Stimulated activated CD8-positive, alpha-beta memory T cell treated with anti-CD3 and anti-CD28 coated beads, Interleukin-12 subunit alpha, Interleukin-12 subunit beta, amount 100 ng/mL, for 1 hour (primary cell): Measurements from ENCODE around the gene MRGPRF.
A peak's percentile ranks its signal among the peaks of the same experiment; 100 is the strongest.

Source experiments
- DNase-seq: peaks from one replicate; pipeline ENCODE4 v3.0.0-alpha.2; 2020; ENCODE audit warnings: low read depth

Gene MRGPRF

DNA sequence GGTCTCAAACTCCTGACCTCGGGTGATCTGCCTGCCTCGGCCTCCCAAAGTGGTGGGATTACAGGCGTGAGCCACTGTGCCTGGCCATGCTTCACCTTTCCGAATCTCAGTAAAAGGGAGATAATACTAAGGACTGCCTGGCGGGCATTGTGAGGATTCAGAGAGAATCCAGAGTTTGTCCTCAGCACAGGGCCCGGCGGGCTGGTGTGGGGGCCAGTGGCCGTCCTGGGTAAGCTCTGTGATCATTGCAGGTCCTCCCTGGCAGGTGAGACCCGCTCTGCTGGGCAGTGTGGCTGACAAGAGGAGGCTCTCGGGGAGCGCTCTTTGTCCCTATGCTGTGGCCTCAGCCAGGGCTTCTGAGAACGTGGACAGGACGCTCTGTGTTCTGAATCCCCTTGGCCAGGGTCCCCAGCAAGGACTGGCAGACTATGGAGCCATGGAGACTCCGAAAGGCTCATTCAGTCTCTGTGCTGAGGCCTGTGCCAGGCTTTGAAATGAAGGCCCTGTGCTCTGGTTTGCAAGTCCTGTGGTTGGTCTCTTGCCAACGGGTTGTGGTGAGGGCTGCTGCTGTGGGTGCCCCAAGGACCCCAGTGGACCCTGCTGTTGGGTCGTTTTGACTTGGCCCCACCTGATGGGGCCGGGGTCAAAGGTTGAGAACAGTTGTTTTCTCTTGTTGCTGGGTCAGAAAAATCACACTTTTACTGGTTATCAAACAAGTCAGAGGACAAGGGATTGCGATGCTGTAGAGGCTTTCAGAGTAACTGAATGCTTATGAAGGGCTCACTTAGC, 37.7 kb upstream of the MRGPRF start:
- no peak for DNase-seq

DNA sequence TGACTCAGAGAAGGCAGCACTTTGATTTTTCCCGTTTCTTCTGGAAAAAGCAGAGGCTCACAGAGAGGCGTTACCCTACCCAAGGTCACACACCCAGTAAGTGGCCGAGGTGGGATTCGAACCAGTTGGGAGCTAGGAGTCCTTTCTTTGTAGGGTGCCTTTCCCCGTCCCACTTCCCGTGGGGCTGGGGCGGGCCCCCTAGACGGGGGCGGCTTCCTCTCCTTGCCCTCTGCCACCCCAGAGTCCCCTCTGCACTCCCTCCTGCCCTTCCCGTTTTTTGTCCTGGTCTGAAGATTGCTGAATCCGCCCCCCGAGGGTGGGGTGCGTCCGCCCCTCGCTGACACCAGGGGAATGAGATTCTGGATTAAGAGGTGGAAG, 36.4 kb upstream of the MRGPRF start:
- DNase-seq = no peak

DNA sequence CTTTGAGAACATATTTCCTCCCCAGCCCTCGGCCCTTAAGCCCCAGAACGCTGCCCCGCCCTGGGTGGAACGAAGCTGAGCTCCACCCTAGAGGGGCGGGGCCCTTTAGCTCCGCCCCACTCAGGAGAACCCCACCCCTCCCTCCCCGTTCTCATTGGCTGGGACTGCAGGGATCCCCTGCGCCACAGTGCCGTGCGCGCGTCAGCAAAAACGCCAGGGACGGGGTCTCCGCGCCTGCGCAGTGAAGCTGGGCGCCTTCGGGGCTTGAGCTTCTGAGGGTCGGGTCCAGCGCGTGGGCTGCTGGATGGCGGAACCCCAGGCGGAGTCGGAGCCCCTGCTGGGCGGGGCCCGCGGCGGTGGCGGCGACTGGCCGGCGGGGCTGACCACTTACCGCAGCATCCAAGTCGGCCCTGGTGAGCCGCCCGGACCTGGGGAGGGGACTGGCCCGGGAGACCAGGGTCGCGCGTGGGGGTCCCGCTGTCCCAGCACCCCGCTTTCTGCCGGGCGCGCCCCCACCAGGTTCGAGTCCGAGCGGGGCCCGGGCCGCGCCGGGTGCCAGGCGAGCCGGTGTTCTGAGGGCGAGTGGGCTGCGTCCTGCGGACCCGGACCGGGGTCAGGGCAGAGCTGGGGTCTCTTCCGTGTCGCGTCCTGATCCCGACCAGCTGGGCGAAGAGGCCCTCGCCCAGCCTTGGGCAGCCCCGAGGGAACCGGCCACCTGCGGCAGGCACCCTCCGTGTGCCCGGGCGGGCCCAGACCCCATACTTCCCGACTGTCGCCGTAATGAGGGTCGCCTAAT, 35.8 kb upstream of the MRGPRF start, which contains the start of gene TPCN2:
TPCN2 (plus strand) TSS at position 239 of the 796 bp plus-strand sequence; CDS start at position 305, 66 bp downstream.
- peak; percentile 84 for DNase-seq

DNA sequence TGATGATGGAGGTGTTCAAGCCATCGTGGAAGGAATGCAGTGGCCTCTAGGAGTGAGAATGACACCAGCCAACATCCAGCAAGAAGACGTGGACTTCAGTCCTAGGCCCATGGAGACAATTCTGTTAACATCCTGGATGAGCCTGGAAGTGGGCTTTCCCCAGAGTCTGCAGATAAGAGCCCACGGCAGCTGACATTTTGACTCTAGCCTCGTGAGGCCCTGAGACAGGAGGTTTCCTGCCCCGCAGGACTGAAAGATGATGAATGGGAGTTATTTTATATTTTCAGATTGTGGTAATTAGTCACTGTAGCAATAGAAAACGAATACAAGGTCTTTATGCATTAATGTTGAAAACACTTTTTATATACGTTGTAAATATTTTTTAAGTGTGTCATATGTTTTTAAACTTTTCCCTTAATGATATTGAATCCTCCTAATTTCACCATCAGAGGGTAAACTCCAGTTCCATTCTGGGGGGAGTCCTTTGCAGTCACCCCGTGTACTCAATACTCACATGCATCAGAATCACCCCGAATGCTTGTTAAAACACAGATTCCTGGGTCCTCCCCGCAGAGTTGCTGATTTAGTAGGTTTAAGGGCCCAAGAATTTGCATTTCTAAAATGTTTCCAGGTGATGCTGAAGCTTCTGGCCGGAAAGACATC, 35.1 kb upstream of the MRGPRF start:
- no peak for DNase-seq

DNA sequence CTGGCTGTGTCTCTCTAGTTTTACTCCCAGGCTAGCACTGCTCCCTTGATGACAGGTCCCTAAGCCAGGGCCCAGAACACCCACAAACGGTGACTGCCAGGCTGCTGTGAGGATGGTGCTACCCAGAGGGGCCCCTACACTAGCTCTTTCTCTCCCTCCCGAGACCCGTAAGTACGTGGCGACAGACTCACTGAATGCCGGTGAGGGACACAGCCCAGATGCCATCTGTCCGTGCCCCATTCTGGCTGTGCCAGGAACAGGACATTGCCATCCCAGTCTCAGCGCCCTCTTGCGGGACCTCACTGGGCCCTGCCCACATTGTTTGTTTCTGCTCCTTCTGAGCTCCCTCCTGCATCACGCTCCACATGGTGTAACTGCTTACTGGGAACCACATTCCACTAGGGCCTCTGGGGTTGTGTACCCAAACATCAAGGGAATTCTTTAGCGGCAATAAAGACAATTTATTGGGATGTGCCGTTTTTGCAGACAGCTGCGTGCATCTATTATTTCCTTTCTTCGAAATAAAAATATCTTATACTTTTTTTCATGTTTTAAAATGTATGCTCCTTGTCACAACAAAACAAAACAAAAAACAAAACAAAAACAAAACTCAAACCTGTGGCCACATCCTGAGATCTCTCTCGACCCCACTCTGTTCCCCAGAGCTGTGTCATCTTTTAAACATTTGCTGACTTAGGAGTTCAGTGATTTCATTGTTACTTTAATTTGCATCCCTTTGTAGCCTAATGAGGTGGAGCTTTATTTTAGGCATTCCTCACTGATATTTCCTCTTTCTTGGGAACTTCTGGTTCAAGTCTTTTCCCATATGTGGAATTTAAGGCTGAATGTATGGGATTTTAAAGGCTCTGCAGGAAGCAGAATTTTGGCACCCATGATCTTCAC, 31.3 kb upstream of the MRGPRF start:
- no peak for DNase-seq

DNA sequence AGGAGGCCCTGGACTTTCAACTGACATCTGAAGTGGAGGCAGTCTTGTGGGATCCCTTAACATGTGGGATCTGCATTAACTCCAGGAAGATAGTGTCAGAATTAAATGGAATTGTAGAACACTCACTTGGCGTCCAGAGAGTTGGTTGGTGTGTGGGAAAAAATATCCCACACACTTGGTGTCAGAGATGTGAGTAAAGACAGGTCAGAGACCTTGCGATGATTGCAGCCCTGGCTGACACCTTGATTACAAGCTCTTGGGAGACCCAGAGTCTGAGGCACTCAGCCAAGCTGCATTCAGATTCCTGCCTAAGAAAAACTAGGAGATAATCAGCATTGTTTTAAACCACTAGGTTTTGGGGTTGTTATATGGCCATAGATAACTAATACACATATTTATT, 28.5 kb upstream of the MRGPRF start:
- DNase-seq = no peak

DNA sequence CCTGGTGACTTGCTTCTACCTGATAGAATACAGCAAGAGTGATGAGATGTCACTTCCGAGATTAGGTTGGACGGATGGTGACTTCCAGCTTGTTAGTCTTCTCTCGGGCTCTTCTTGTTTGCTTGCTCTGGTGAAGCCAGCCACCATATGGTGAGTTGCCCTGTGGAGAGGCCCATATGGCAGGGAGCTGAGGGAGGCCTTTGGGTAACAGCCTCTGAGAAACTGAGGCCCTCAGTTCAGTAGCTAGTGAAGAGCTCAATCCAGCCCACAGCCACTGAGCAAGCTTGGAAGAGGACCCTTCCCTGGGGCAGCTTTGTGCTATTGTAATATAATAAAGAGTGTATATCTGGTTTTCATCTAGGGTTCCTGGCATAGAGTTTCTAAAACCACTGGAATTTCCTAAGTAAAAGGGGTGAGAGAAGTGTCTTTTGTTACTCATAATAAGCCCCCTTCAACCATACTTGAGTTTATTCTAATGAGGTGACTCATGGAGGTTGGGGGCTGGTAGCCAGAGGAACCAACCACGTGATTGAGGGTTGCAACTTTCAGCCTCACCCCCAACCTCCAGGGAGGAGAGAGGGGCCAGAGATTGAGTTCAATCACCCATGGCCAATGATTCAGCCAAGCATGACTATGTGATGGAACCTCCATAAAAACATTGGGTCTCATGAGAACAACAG, 27.7 kb upstream of the MRGPRF start:
- DNase-seq = no peak

DNA sequence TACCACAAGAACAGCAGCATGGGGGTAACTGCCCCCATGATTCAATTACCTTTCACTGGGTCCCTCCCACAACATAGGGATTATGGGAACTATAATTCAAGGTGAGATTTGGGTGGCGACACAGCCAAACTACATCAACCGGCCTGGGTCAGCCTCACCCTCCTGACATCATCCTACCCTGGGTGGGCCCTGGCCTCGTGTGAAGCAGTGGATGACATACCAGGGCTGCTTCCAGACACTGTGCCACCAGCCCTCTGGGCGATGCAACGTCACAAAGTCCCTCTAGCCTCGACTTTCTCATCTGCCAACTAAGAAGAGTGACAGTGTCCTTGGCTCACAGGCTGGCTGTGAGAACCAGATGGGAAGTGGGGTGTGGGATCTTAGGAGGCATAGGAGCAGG, 27.0 kb upstream of the MRGPRF start:
- no peak for DNase-seq

DNA sequence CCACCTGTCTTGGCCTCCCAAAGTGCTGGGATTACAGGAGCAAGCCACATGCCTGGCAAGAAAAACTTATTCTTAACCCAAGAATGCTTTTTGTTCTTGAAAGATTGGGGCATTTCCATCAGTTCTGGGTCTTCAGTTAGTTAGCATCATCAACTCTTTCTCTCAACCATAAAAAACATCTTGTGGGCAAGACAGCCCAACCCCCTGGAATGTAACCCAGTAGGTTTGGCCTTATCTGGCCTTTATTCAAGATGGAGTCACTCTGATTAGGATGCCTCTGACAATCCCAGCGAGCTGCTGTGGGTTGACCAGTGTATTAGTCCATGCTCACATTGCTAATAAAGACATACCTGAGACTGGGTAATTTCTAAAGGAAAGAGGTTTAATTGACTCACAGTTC, 26.5 kb upstream of the MRGPRF start:
- no peak for DNase-seq

DNA sequence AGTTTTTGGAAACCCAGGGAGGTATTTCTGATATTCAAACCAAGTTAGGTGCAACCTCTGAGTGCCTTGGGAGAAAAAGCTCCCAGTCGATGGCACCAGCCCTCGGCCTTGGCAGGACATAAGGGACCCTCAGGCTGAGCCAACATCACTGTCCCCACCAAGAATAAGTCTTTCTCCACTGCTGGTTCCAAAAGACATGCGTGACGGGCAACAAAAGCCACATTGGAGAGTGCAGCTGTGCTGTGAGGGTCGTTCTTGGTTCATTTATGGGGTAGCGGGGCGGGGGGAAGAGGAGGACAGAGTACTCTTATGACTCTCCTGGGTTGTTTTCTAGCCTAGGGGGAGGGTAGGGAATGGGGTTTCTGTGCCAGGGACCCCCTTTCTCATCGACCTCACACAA, 24.5 kb upstream of the MRGPRF start:
- DNase-seq = no peak

DNA sequence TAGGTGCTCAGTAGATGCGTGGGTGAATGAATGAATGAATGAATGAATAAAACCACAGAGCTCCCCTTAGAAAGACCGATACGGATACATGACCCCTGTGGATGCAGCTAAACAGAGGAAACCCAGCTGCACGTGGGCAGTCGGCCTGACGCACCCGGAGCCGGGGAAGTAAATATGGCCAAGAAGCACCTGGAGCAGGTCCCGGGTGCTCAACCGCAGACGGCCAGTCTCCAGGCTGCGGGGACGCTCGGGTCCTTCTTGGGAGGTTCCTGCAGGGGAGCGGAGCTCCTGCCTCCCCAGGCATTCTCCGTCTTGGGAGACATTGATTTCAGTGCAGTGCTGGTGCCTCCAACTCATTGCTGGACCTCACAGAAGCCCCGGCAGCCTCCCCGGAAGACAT, 24.0 kb upstream of the MRGPRF start:
- no peak for DNase-seq

DNA sequence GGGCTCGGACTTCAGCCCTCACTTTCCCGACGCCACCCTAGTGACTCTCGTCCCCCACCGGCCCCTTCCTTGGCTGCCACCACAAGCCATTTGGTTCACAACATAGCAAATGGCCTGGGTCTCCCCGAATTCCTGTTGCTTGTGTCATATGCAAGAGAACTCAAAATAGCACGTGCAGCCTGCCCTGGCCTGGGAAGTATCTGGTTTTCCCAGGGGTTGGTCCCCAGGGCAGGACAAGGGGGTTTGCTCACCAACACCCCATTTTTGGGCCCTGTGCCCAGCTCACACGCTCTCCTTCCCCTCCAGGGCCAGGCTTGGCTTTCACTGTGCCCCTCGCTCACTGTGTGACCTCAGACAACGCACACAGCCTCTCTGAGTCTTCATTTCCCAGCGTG, 22.9 kb upstream of the MRGPRF start:
- no peak for DNase-seq

DNA sequence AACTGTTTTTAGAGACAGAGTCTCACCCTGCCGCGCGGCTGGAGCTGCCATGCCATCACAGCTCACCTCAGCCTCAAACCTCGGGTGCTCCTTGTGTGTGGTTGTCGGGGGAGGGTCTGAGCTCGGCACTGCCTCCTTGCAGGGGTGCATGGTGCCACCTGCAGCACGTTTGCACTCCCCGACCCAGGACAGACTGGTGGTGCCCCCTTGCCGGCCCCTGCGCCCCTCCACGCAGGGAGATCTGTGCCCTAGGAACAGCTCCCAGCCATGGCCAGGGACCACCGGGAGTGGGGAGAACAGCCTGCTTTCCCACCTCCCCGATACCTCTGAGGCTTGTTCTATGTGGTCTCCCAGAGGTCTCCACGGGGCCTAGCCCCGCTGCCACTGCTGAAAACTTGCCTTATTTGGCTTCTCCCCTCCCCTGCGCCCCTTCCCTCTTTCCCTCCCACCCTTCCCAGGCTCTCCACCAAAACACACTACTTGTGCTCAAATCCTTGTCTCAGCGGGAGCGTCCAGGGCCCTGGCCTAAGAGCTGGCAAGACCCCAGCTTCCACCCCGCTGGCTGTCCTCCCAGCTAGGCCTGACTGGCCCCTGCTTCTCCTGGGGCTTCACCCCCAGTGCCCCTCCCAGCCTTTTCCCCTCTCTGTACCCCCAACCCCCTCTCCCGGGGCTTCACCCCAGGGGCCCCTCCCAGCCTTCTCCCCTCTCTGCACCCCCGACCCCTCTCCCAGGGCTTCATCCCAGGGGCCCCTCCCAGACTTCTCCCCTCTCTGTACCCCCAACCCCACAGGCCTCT, 22.3 kb upstream of the MRGPRF start:
- no peak for DNase-seq

DNA sequence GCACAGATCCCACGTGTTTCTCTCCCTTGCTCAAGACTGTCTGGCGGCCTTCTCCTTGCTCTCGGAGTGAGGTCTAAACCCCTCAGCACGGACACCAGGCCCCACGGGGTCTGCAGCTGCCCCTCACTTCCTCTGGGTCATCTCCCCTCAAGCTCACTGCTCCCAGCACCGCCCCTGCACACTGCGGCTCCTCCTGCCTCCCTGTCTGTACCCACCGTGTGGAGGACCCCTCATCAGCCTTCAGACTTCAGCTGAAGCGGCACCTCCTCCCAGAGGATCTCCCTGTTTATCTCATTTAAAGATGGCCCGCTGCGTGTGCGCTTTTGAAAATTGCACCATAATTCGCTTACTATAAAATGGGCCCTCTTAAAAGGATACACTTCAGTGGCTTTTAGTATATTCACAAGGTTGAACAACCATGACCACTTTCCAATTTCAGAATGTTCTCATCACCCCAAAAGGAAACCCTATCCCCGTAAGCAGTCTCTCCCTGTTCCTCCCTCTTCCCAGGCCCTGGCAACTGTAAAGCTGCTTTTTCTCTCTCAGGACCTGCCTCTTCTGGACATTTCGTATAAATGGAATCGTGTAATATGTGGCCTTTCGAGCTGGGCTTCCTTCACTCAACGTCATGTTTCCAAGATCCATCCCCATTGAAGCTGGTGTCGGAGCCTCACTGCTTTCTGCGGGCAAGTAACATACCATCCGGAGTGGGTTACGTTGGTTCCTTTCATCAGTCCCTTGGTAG, 21.2 kb upstream of the MRGPRF start:
- no peak for DNase-seq

DNA sequence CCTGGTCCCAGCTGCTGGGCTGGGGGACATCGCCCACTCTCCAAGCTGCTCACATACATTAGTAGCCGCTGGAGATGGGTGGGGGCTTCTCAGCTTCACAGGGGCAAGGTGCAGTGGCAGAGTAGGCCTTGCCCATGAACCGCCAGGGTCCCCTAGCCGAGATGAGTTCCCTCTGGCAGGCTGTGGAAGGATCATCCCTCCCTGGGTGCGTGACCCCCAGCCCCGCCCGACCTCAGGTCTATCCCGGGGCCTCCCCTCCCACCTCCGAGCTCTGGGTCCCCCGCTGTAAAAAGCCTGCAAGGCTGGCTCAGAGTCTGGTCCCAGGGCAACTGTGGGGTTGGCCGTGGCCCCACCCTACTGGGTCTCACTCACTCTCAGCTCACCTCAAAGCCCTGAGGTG, 20.4 kb upstream of the MRGPRF start:
- no peak for DNase-seq

DNA sequence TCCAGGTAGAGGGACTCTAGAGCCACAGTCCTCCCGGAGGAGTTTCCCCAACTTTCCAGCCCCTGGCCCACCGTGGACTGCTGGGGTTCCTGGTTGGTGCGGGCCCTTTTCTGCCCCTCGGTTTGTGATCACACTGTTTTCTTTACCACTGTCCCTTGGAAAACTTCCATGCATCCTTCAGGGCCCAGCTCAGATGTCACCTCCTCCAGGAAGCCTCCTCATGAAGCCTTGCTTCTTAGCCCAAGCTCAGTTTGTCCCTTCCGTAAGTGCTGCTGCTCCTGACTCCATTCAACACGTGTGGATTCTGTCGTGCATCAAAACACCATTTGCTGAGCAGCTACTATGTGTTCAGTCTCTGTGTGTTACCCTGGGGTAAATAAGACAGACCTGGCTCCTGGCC, 19.8 kb upstream of the MRGPRF start:
- no peak for DNase-seq

DNA sequence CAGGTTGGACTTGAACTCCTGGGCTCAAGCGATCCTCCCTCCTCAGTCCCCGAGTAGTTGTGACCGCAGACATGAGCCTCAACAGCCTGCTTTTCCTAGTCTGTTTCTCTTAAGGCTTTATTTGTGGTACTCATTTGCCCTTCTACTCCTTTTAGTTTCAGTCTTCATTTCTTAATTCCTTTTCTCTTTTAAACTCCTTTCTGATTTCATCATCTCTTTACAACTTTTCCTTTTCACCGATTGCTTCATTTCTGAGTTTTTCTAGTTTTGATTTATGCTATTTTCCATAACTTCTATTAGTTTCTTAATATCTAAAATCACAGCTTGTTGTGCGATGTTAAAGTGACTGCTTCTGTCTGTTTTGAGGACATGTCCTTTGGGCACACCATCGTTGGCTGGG, 17.3 kb upstream of the MRGPRF start:
- no peak for DNase-seq

DNA sequence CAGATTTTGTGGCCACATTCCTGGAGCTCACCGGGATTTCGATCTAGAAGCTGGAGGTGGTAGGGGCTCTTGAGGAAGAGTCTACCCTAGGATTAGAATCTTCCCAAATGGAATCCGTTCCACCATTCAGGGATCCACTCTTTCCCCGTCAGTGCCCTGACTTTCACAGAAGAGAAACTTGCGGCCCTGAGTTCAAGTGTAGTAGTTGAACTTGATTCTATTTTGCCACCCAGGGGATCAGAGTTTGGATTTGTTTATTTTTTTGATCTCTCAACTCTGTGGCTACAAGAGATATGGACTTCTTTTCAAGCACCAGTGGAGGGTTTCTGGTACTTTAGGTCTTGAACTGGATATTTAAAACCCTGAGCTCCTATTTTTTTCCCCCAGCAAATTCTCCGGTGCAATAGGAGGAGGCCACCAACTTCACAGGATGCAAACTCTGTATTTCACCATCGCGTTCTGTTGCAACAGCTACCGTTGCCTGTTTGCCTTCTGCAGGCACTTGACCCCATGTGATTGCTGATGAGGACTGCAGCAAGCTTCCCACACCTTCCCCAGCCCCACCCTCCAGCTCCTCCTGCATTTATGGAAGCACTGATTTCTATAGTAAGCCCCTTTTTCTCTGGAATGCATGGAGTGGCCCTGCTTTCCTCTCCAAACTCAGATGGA, 14.8 kb upstream of the MRGPRF start:
- DNase-seq = no peak

DNA sequence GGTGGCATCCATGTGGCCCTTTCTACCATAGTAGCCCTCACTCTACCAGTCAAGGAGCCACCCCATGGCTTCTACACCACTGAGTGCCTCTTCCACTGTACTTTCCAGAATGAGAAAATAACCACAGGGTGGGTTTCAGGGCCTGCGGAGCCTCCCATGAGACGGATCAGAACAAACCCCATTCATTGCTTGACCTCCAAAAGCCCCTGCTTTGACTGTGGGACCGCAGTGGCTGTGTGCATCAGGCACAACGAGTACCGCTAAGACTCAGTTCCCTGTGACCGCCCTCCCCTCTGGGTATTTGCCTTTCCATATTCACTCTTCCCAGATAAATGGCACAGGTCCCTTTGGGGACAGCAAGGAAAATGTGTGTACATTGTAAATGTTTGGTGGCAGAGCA, 11.5 kb upstream of the MRGPRF start:
- no peak for DNase-seq
